Natural killer cell (primary cell): ENCODE data around the gene HAUS7. TPM values are rescaled to one million over a fixed set of nuclear protein-coding genes. Genes with fewer than 3 reads are reported as not detected.

ENCODE experiments used
- ATAC-seq, 3 donors: fragments of 150-1000 bp in 2 of 3; fragments of 200-7000 bp in 1 of 3; cut with Tn5 transposase; 1 replicate in 1 of 3; 2 replicates in 2 of 3; pipeline ENCODE4 v1.10.0; 2021; ENCODE audit warnings: mild to moderate bottlenecking in 2 of 3, moderate library complexity in 2 of 3
- DNase-seq, 2 donors: peaks; one replicate each; pipeline versions ENCODE4 v3.0.0 to v3.0.0-alpha.2; 2013 to 2021; ENCODE audit warnings: mixed read lengths in 1 of 2
- H3K27ac ChIP-seq: one replicate; pipeline ENCODE4 v1.5.1; 2013; ENCODE audit warnings: mild to moderate bottlenecking, low read length
- H3K27me3 ChIP-seq: one replicate; pipeline ENCODE4 v1.6.1; 2013; ENCODE audit warnings: low read length; ENCODE audit not compliant: control insufficient read depth, insufficient read depth
- H3K36me3 ChIP-seq: one replicate; pipeline ENCODE4 v1.6.1; 2013; ENCODE audit warnings: low read length; ENCODE audit not compliant: control insufficient read depth, insufficient read depth
- H3K4me1 ChIP-seq: one replicate; pipeline ENCODE4 v1.6.1; 2013; ENCODE audit warnings: low read length; ENCODE audit not compliant: control insufficient read depth, insufficient read depth
- H3K4me3 ChIP-seq: one replicate; pipeline ENCODE4 v1.5.1; 2013; ENCODE audit warnings: low read length
- H3K9me3 ChIP-seq: one replicate; pipeline ENCODE4 v1.6.1; 2013; ENCODE audit warnings: low read length; ENCODE audit not compliant: control insufficient read depth, insufficient read depth
- H3K27ac Mint-ChIP-seq, 2 donors: one replicate each; pipeline ENCODE4 v1.8.0; 2022; ENCODE audit warnings: mild to moderate bottlenecking in 2 of 2, mixed read lengths in 2 of 2, moderate library complexity in 1 of 2
- H3K27me3 Mint-ChIP-seq, 2 donors: one replicate each; pipeline ENCODE4 v1.8.0; 2022; ENCODE audit warnings: low read depth in 2 of 2, mixed read lengths in 2 of 2
- H3K36me3 Mint-ChIP-seq: one replicate; pipeline ENCODE4 v1.8.0; 2022; ENCODE audit warnings: mixed read lengths
- H3K4me1 Mint-ChIP-seq, 2 donors: one replicate each; pipeline ENCODE4 v1.8.0; 2022; ENCODE audit warnings: mixed read lengths in 2 of 2
- H3K4me3 Mint-ChIP-seq: one replicate; pipeline ENCODE4 v1.8.0; 2022; ENCODE audit warnings: mild to moderate bottlenecking, moderate library complexity, mixed read lengths
- H3K9me3 Mint-ChIP-seq, 2 donors: one replicate each; pipeline ENCODE4 v1.8.0; 2022; ENCODE audit warnings: mixed read lengths in 2 of 2
- WGBS: methylation state at CpG from one replicate; pipeline ENCODE4 v1.1.7; 2013; ENCODE audit warnings: missing lambda C conversion rate; ENCODE audit not compliant: insufficient coverage; 5-methylcytosine and 5-hydroxymethylcytosine counted together
- intact Hi-C: fragments of 100-400 bp; cut with micrococcal nuclease; formaldehyde crosslinking; loops from one replicate; pipeline ENCODE4 v1.14.2; 2022
- total RNA-seq, 4 donors: library from RNA; stranded (reverse); fragments of 120-200 nt in 1 of 4; gene quantifications; one replicate each; pipeline versions ENCODE4 v1.2.3 to v1.2.4, GENCODE V29; 2013 to 2022
- TF ChIP-seq, protein P1 (sequence below): fragments of 200-600 bp; IDR thresholded peaks from one replicate; pipeline ENCODE4 v1.8.0; 2022; ENCODE audit warnings: antibody characterized with exemption

HAUS7 gene
- total RNA-seq, 3 donors from 2014 or later (not counting 1 experiment from before 2014, with no cell fraction given), result 27.4 to 33.1 (median 31.9) TPM

DNA sequence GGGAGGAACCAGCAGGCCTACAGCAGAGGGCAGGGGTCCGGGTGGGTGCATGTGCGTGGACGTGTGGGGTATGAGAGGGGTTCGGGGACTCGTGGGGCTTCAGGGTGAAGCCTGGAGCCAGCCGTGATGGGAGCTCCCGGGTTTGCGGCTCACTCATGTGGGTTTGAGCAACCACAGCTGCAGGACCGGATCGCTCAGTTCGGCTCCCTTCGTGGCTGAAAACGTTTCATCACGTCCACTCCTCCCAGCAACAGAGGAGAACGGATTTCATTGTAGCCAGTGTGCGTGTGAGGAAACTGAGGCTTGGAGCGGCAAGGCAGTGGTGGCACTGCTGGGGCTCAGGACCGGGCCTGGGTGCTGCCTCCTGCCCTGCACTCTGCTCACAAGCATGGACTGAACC lies 35.0 kb upstream of the HAUS7 start:
- no peaks in the 10 kb centered on the region for H3K36me3 ChIP-seq
- H3K4me1 ChIP-seq, result peaks cover 6% of the 10 kb centered on the region
- TF ChIP-seq, protein P1, sequence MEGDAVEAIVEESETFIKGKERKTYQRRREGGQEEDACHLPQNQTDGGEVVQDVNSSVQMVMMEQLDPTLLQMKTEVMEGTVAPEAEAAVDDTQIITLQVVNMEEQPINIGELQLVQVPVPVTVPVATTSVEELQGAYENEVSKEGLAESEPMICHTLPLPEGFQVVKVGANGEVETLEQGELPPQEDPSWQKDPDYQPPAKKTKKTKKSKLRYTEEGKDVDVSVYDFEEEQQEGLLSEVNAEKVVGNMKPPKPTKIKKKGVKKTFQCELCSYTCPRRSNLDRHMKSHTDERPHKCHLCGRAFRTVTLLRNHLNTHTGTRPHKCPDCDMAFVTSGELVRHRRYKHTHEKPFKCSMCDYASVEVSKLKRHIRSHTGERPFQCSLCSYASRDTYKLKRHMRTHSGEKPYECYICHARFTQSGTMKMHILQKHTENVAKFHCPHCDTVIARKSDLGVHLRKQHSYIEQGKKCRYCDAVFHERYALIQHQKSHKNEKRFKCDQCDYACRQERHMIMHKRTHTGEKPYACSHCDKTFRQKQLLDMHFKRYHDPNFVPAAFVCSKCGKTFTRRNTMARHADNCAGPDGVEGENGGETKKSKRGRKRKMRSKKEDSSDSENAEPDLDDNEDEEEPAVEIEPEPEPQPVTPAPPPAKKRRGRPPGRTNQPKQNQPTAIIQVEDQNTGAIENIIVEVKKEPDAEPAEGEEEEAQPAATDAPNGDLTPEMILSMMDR, result no peak
- no peaks in the 10 kb centered on the region for H3K27me3 ChIP-seq
- Mint-ChIP-seq H3K4me3 (no peak overlapping the region), H3K9me3 (no peaks in the 10 kb centered on the region), H3K36me3 (no peaks in the 10 kb centered on the region), H3K27ac (no peak overlapping the region), H3K4me1 (peaks cover 4% of the 10 kb centered on the region in 2 donors), H3K27me3 (peaks cover 0 to 2% of the 10 kb centered on the region in 2 donors)
- no peaks in the 10 kb centered on the region for H3K9me3 ChIP-seq
- 92% methylated on average over 18 of the region's 18 CpGs for WGBS
- no peak overlapping the region for H3K4me3 ChIP-seq
- DNase-seq (no peak), ATAC-seq (no peak)
- intact Hi-C loops, result loop anchor here (5.0 kb wide), 2 partner anchors 33 to 173 kb away; partner anchors contain the start of genes HAUS7 and ZNF275
- no peak overlapping the region for H3K27ac ChIP-seq

- TF ChIP-seq, protein P1, result no peak
- Histone ChIP-seq H3K9me3 (no peaks in the 10 kb centered on the region), H3K36me3 (no peaks in the 10 kb centered on the region), H3K27ac (no peak overlapping the region), H3K27me3 (no peaks in the 10 kb centered on the region), H3K4me1 (peaks cover 6% of the 10 kb centered on the region), H3K4me3 (no peak overlapping the region)
- DNase-seq (no peak), ATAC-seq (no peak)
- Mint-ChIP-seq H3K4me1 (peaks cover 4% of the 10 kb centered on the region in 2 donors), H3K27ac (no peak overlapping the region), H3K36me3 (no peaks in the 10 kb centered on the region), H3K27me3 (peaks cover 0 to 2% of the 10 kb centered on the region in 2 donors), H3K4me3 (no peak overlapping the region), H3K9me3 (no peaks in the 10 kb centered on the region)
- WGBS, result 84% methylated on average over 23 of the region's 26 CpGs
- intact Hi-C loops, result loop anchor here (5.0 kb wide), 2 partner anchors 32 to 172 kb away; partner anchors contain the start of genes HAUS7 and ZNF275
Measured at GRCh38 chrX:153504445-153505016, 34.2 kb upstream of the HAUS7 start.

- no peak for ATAC-seq
- Histone ChIP-seq H3K9me3 (no peaks in the 10 kb centered on the region), H3K27me3 (no peaks in the 10 kb centered on the region), H3K27ac (no peak overlapping the region), H3K36me3 (no peaks in the 10 kb centered on the region), H3K4me3 (no peak overlapping the region), H3K4me1 (peaks cover 6% of the 10 kb centered on the region)
- Mint-ChIP-seq H3K27me3 (peaks cover 0 to 2% of the 10 kb centered on the region in 2 donors), H3K27ac (no peak overlapping the region), H3K9me3 (no peaks in the 10 kb centered on the region), H3K4me3 (no peak overlapping the region), H3K4me1 (peaks cover 3 to 4% of the 10 kb centered on the region in 2 donors), H3K36me3 (no peaks in the 10 kb centered on the region)
- 97% methylated on average over 7 of the region's 14 CpGs for WGBS
- TF ChIP-seq, protein P1, result no peak
- DNase-seq, result no peak
- intact Hi-C loops, result no loop called here
Measured at GRCh38 chrX:153502796-153503195, 32.4 kb upstream of the HAUS7 start.

DNA sequence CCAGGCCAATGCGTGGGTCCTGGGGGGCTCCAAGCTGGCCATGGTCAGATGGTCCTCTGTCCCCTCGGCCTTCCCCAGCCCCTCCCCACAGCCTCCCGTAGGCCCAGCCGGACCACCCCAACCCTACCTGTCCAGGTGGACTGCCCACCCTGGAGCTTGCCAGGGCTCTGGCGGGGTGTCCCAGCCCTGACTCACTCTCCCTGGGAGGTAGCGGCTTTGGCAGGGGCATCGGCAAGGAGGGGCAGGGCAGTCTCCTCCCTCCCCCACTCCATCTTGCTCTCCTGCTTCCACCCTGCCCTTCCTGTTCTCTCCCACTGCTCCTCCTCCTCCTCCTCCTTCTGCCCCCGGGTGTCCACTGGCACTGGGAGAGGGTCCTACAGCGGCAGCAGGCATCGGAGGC lies 31.8 kb upstream of the HAUS7 start:
- no peaks in the 10 kb centered on the region for H3K27me3 ChIP-seq
- no peak for DNase-seq
- intact Hi-C loops, result no loop called here
- peaks cover 0 to 2% of the 10 kb centered on the region in 2 donors for H3K27me3 Mint-ChIP-seq
- no peaks in the 10 kb centered on the region for H3K9me3 ChIP-seq
- no peak overlapping the region for H3K27ac ChIP-seq
- no peak overlapping the region for H3K4me3 ChIP-seq
- H3K4me1 ChIP-seq, result no peaks in the 10 kb centered on the region
- ATAC-seq, result no peak
- H3K9me3 Mint-ChIP-seq, result no peaks in the 10 kb centered on the region
- no peaks in the 10 kb centered on the region for H3K4me1 Mint-ChIP-seq
- WGBS, result 90% methylated on average over 10 of the region's 10 CpGs
- TF ChIP-seq, protein P1, result no peak
- H3K36me3 ChIP-seq, result no peaks in the 10 kb centered on the region
- H3K27ac Mint-ChIP-seq, result no peak overlapping the region
- H3K36me3 Mint-ChIP-seq, result no peaks in the 10 kb centered on the region
- no peak overlapping the region for H3K4me3 Mint-ChIP-seq
